Dermis microvascular lymphatic vessel endothelial cell (primary cell): ENCODE measurements around the gene PRLHR. TPM values are rescaled to one million over a fixed set of nuclear protein-coding genes. Genes with fewer than 3 reads are reported as not detected.

Source experiments
- DNase-seq, 2 donors: peaks; one replicate each; pipeline versions ENCODE4 v3.0.0 to v3.0.0-alpha.2; 2010; ENCODE audit warnings: low read depth in 2 of 2
- total RNA-seq: library from RNA; depleted of rRNA; stranded (reverse); fragments of >200 nt; gene quantifications from 2 replicates; pipeline ENCODE4 v1.2.1, GENCODE V29; 2014

PRLHR gene
- total RNA-seq, 1 donor from 2014 or later: not detected

DNA sequence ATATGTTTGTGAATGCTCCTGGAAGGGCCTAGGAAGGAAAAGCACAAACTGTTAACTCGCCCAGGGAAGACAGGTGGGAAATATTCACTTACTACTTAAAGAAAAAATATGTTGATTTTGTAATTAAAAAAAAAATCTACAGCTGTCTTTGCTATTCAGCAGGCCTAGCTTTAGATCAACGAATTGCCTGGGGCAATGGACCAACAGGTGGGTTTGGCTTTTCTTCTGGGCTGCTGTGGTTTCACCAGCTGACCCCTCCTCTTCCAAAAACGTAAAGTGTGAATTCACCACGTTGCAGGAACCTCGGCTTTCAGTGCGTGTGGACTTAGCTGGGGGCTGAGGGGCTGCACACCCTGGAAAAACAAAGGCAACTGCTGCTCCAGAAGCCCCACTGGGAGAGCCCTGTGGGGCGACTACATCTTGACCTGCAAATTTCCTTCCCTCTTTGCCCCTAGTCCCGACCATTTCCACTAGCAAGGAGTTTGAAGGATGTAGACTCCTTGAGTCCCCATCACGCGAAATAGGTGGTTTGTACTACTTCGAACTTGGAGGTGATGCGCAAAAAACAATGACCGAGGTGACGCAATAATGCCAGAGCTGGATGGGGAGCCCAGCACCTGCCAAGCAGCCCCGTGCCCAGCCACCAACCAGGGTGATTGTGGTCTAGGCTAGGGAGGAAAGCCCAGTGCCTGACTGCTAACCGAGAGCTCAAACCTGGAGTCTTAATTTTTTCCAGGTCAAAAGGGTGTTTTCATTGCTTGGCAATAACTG, 7.4 kb downstream of the PRLHR start:
- no peak for DNase-seq

DNA sequence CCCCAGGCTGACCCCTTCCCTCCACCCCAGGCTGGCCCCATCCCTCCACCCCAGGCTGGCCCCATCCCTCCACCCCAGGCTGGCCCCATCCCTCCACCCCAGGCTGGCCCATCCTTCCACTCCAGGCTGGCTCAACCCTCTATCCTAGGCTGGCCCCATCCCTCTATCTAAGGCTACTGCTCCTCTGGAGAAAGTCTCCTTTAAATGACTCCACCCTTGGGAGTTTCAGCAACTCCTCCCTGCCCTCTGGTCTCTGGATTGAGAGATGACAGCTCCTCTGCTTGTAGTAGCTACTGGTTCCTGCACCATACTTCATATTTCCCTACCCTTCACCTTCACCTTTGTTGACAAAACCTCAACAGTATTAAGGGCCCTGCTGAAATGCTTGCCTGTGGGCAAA, 8.5 kb downstream of the PRLHR start:
- no peak for DNase-seq

DNA sequence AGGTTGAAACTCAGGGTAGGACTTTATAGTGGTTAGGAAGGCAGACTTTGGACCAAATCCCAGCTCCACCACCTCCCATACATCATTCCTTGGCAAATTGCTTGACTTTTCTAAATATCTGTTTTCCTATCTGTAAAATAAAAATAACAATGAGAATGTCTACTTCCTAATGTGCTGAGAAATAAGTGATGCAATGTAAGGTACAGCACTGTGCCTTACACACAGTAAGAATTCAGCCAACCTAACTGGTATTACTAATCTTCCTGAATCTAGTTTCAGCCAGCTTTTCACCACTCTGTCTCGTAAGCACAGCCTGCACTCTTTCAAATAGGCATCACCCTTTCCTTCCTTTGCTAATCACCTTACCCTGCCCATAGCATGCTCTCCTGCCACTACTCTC, 9.7 kb downstream of the PRLHR start:
- no peak for DNase-seq

DNA sequence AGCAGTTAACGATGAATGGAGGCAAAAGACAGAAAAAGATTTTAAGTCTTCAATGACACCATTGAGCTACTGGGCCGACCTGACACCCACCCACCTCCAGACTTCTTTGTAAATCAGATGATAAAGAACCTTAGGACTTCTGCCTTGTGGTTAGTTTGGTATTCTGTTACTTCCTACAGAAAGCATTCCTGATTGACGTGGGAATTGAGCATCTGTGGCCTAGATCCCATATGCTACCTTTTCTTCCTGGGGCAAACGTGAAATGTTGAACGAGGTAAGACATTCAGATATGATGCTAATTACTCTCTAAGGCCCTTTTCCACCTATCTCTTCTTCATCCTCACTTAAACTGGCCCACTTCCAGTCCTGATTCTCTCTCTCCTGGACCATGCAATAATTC, 10.2 kb downstream of the PRLHR start:
- no peak for DNase-seq

DNA sequence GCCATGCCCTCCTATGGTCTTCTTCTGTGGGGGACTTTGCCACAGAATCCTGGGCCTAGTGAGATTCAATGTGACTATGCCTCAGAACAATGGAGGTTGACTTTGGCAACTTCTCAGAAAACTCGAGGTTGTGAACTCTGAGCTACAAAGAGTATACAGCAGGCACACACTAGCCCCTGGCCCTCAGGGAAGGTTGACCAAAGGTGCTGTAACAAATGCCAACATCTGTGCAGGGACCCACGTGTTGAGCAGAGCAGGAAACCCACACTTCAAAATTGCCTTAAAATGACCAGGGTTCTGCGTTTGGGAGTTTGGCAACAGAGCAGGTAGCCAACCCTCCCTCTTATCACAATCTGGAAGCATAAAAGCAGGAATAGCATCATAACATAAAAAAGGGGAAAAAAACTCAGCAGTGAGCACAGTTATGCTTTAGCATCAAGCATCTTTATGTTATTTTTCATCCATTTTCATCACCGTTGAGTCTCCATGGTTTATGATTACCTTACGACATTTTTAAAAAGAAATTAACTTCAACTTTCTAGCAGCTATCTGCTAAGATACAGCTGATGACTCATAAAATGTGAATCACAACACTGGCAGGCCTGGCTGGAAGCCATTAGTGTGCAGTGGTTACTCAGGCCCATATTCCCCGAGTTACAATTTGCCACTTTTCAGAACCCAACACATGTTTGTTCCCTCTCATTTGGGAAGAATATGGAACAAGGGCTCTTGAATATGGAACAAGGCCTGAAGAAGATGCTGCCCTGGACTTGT, 11.1 kb downstream of the PRLHR start:
- peak in 1 of 2 donors; percentile 41 for DNase-seq

DNA sequence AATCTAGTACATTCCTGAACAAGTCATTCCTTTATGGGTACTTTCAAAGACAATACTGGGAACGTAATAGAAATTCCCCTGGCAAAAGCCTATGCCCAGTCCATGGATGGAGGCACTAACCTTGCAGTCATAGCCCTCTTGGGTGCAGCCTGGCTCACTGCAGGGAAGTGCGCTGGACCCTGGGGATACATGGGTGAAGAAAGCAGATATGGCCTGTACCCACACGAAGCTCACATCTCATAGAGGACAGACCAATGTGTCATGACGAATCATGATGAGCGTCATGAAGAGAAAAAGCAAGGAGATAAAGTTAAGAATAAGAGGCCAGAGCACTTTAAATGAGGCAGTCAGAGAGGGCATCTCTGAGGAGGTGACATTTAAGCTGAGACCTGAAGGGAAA, 11.8 kb downstream of the PRLHR start:
- DNase-seq: no peak

DNA sequence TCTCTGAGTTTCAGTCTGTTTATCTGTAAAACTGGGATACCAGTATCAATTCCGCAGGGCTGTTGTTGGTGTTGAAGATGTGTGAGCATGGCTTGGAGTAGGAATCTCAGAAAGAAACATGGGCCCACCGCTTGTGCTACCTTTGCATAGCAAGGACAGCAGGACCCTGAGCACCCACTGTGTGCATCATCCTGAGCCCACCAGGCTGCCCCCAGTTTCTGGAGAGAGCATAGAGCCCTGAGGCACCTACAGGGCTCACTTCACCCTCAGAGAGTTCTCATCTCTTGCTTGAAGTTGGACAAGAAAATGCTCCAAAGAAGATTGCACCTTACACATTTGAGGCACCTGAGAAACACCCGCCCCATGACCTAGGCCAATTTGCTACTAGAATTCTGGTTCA, 12.9 kb downstream of the PRLHR start:
- DNase-seq: no peak

DNA sequence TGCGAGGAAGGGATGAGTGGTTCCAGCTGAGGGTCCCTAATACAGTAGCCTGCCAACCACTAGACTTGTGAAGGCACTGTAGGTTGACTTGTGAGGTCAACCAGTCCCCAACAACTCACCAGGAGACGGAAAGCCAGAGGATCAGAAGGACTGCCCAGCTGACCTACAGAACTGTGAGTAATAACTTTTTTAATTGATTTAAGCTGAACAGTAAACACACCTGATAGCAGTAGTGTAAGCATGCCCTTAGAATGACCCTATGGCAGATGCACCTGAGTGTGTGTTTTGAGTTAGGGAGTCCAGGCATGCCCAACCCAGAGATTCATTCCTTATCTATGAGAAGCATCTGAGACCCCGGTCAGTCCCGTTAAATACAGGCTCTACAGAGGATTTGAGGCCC, 14.1 kb downstream of the PRLHR start:
- no peak for DNase-seq

DNA sequence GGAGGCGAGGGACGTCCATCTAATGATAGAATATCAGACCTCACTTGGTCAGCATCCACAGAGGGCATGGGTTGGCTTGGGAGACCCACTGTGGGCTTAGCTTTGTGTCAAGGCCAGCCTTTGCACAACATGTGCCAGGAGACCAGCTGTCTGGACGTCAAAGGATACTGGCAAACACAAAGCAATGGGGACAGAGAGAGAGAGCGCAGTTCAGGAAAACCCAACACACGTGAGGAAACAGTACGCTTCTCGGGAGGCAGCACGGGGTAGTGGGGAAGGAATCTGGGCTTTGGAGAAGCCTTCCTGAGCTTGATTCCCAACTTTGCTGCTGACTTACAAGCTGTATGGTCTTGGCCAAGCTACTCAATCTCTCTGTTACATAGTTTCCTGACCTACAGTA, 14.7 kb downstream of the PRLHR start:
- no peak for DNase-seq

DNA sequence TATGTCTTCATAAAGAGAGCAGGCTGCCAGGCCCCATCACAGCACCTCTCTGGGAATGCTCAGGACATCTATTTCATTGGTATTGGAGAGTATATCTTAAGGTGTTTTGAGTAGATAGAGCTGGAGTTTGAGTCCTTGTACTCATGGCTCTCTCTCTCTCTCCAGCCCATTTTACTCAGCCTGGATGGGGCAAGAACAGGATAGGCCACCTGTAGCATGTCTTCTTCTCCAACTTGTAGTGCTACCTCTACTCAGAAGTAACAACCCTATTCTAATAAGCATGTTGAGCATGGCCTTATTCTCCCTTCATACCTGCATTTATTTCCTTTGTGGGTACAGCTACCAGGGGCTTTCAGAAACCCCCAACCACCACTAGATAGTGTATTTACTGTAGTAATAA, 21.9 kb downstream of the PRLHR start:
- no peak for DNase-seq

DNA sequence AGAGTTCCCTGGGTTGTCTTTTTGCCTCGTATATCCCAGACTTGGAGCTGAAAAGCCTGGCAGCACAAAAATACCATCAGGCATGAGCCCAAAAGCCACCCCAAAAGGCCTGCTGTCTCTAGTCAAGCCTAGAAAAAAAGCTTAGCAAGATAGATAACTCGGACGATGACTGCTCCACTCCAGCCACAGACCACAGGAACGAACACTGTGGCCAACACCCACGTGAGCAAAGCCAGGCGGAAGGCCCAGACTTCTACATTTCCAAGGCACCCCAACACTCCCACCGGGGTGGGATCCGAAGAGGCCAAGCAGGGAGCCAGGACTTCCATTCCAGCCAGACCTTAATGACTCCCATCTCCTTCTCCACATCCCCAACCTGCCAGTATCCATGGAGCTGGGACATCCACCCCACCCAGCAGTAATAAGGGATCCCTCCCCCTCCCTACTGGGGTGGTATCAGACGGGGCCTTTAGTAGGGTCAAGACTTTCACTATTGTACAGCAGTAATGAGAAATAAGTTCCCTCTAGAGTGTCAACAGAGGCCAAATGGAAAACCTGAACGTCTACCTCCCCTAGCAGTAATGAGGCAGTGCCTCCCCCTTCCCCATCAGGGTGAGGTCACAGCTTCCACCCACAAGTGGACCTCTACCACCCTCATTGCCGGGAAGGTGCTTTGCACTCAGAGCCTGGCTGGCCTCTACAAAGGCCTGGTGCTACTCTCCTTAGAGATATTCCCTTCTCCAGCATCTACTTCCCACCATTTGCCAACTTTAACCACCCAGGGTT, 23.0 kb downstream of the PRLHR start:
- no peak for DNase-seq

DNA sequence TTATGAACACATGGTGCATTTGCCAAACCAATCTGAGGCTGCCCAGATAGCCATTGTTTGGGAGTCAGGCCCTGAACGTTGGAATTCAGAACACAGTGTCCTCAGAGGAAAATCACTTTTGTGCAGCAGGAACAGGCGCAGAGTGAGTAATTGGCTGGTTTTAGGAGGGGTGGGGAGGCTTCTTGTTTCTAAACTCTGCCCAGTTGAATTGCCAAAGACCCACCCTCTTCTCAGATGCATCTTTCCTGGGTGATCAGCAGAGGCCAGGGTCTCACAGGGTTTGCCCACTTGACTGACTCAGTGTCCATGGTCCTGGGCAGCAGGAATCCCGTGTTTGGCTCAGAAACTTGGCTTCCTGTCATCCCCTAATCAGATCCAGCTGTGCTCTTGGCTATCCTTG, 24.3 kb downstream of the PRLHR start:
- DNase-seq: no peak

DNA sequence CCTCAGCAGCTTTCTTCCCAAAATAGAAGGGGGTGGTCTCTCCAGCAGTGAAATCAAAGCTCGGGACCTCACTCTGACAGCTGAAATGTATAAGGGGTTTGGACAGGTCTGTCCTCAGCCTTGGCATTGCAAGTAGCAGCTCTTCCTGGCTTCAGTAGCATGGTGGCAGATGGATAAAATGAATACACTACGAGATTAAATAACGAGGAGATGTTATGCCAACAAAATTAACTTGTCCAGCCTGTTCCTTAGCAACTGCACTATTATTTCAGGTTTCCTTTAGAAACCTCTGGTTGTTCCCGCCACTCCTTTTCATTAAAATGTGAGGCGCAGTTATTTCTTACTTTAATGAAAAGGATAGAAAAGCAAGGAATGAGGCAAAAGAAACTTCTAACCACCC, 24.9 kb downstream of the PRLHR start:
- DNase-seq: no peak

DNA sequence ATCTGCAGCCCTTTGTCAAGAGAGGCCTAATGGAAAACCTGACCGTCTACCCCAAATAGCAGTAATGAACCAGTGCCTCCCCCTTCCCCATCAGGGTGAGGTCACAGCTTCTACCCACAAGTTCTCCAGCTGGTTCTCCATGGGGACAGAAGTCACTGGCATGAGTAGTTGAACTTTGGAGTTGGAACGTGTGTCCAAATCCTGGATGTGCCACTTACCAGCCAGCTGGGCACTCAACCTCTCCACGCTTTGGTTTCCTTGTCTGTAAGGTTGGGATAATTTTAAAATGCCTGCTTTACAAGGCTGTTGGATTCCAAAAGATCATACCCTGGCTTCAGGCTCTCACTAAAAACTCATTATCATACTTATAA, 25.6 kb downstream of the PRLHR start:
- no peak for DNase-seq

DNA sequence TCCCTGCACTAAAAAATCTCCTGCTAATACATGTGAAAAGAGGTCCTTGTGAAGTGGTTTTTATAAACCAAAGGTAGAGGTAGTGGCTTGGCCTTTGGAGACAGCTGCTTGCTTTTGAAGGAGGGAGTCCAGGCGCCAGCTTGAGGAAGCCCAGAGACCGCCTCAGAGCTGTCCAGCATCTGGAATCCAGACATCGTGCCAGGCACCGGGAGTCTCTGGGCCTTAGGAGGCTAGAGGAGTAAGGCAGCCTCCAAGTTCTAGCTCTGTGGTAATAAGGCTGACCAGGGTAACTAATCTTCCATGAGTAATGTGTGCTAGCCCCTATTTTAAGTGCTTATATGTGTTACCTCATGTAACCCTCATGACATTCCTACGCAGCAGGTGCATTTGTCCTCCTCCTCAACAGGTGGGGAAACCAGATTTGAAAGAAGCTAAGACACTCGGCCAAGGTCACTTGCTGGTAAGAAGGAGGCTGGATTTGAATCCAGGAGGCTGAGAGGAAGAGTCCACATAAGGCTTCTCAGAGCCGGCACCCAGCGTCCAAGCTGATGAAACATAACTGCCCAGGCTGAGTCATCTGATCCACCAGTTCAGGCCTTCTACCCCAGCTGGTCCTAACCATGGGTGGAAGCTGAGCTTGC, 26.1 kb downstream of the PRLHR start:
- DNase-seq: no peak

DNA sequence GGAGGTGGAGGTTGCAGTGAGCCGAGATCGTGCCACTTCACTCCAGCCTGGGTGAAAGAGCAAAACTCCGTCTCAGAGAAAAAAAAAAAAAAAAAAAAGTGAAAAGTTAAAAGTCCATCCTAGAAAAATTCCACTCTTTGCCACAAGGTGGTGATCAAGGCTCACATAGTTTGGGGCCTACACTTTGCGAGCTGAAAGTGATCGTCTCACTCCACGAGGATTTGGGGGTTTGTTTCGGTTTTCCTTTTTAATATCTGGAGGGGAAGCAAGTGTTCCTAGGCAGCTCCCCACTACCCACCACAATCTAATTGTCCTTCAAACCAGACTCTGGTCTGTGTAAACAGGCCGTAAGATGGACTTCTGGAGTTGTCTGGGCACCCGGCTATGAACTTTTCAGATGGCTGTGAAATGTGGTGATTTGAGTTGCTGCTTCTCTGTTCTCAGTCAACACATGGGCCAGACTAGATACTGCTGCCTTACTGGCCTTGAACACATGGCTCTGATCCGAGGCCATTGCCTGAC, 27.1 kb downstream of the PRLHR start:
- peak; percentile 40 to 60 for DNase-seq

DNA sequence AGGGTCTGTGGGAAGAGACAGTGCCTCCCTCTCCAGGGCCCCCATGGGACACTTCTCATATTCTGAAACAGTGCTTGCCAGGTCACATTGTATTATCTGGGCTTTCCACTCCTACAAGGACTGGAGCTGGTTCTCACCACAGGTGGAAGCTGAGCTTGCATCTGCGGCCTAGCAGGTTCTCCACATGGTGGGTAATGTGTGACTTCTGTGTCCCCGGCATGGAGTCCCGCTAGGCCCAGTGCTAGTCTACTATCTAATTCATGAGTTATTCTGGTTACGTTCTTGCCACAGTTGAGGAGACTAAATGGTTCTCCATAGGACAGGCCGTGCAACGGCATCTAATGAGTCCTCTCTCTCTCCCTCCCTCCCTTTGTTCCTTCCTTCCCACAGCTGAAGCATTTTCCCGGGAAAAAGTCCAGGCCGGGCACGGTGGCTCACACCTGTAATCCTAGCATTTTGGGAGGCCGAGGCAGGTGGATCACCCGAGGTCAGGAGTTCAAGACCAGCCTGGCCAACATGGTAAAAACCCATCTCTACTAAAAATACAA, 27.7 kb downstream of the PRLHR start:
- no peak for DNase-seq

DNA sequence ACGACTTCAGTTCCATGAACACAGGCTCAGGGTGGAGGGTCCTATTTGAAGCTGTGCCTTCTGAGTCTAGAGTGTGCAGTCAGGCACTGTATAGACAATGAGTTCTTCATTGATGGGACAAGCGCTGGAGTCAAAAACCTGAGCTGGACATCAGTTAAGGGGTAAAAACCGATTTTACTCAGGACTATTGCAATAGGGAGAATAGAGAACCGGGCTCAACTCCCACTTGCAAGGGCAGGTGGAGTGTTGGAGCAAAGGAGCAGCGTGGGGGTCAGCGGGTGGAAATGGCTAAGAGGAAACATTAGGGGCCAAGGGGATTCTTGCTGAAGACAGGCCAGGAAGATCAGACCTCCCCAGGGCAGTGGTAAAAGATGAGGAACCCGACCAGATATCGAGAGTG, 28.5 kb downstream of the PRLHR start:
- DNase-seq: no peak

DNA sequence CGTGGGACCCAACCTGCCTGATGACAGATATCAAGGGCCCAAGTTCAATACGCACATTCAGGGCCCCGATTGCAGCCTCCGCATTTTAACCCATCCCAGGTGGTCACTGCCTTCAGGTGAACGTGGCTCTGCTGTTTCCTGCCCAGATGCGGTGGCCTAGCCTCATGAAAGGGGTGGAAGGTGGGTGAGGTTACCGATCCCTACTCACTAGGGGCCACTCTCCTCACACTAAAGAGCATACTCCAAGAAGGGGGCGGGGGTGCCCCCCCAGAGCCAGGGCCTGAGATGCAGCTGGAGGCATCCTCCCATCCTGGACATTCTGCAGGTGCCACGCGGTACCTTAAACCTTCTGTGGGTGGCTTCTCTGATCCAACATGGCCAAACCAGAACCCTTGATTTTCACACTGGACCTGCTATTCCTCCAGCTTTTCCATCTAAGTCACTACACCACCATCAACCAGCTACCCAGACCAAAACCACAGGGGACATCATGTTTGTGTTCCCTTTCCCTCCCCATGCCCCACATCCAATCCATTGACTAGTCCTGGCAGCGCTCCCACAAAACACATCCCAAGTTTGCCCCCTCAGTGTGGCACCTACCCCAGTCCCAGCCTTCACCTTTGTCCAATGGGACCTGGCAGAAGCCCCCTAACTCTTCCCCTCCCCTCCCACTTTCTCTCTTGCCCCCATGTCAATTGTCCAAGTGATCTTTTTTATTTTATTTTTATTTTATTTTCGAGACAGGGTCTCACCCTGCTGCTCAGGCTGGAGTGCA, 30.0 kb downstream of the PRLHR start:
- DNase-seq: no peak

DNA sequence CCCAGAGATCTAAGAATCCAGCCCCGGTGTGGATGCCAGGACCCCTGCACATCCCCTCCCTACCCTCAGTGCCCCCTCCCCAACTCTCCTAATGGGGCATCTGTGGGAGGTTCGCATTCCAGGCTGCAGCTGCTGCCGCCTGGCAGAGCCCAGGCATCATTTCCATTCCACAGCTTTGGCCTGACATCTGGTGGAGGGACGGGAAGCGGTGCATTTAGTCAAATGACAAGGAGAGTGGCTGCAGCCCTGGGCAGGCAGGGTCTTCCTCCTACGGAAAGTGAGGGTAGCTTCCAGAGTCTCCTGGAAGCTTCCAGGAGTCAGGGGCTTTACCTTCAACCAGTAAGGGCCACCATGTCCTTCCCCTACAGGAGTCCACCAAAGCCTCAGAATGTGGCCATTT, 30.8 kb downstream of the PRLHR start:
- DNase-seq: peak; percentile 23 to 38

DNA sequence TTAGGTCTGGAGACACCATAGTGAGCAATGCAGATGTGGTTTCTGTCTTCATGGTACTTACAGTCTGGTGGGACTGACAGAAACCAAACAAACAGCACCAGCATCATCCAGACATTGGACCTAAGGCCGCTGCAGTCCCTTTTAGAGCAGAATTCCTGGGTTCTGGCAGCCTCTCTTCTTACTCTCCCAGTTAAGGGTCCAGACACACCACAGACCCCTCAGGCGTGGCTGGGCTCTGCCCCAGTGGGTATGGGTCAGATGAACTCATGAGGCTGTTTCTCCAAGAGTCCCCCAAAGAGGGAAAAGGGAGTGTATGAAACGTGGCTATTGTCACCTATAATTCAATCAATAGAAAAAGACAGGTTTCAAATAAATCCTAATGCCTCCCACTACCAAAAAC, 31.3 kb downstream of the PRLHR start:
- DNase-seq: no peak
